GM23248 (cell line): ENCODE results near the gene FHL2. TPM values are rescaled to one million over a fixed set of nuclear protein-coding genes. Genes with fewer than 3 reads are reported as not detected.
"Not testable (repeated sequence)": the region's sequence is repeated elsewhere in the genome, so short reads cannot be mapped to it uniquely, and the experiment has no call there.

ENCODE experiments used
- DNase-seq: peaks from one replicate; pipeline ENCODE4 v3.0.0-alpha.2; 2015
- H2AFZ ChIP-seq: fragments of 200-600 bp; sonication (generic); 2 replicates; pipeline ENCODE4 v1.6.1; 2016; ENCODE audit warnings: antibody characterized with exemption
- H3F3A ChIP-seq: fragments of 200-600 bp; sonication (generic); 2 replicates; pipeline ENCODE4 v1.6.1; 2016; ENCODE audit warnings: mild to moderate bottlenecking, antibody characterized with exemption, mixed run types; ENCODE audit not compliant: insufficient read depth
- H3K27ac ChIP-seq: fragments of 200-600 bp; sonication (generic); 2 replicates; pipeline ENCODE4 v1.5.1; 2016; ENCODE audit warnings: mild to moderate bottlenecking
- H3K27me3 ChIP-seq: fragments of 200-600 bp; sonication (generic); replicated peaks from 2 replicates; pipeline ENCODE4 v1.6.1; 2016; ENCODE audit warnings: mild to moderate bottlenecking; ENCODE audit not compliant: insufficient read depth
- H3K36me3 ChIP-seq: fragments of 200-600 bp; sonication (generic); 2 replicates; pipeline ENCODE4 v1.6.1; 2016; ENCODE audit warnings: low read depth, mild to moderate bottlenecking
- H3K4me1 ChIP-seq: fragments of 200-600 bp; sonication (generic); 2 replicates; pipeline ENCODE4 v1.6.1; 2016; ENCODE audit warnings: mild to moderate bottlenecking; ENCODE audit not compliant: insufficient read depth
- H3K4me2 ChIP-seq: fragments of 200-600 bp; sonication (generic); one replicate; pipeline ENCODE4 v1.6.1; 2016; ENCODE audit warnings: mild to moderate bottlenecking; ENCODE audit not compliant: unreplicated experiment
- H3K4me3 ChIP-seq: fragments of 200-600 bp; sonication (generic); 2 replicates; pipeline ENCODE4 v1.5.1; 2016; ENCODE audit warnings: mild to moderate bottlenecking
- H3K79me2 ChIP-seq: fragments of 200-600 bp; sonication (generic); 2 replicates; pipeline ENCODE4 v1.6.1; 2016; ENCODE audit warnings: mild to moderate bottlenecking; ENCODE audit not compliant: insufficient read depth
- H3K9ac ChIP-seq: fragments of 200-600 bp; sonication (generic); 2 replicates; pipeline ENCODE4 v1.6.1; 2016; ENCODE audit warnings: mild to moderate bottlenecking
- H3K9me2 ChIP-seq: fragments of 200-600 bp; sonication (generic); 2 replicates; pipeline ENCODE4 v1.6.1; 2016; ENCODE audit warnings: mixed run types, mild to moderate bottlenecking, moderate library complexity; ENCODE audit not compliant: insufficient read depth
- H3K9me3 ChIP-seq: fragments of 200-600 bp; sonication (generic); one replicate; pipeline ENCODE4 v1.6.1; 2017; ENCODE audit warnings: low read depth
- H4K20me1 ChIP-seq: fragments of 200-600 bp; sonication (generic); 2 replicates; pipeline ENCODE4 v1.6.0; 2016; ENCODE audit not compliant: insufficient read depth
- EZH2 ChIP-seq: fragments of 200-600 bp; sonication (generic); IDR thresholded peaks from 2 replicates; pipeline ENCODE4 v1.6.1; 2018; ENCODE audit warnings: antibody characterized with exemption, mild to moderate bottlenecking; ENCODE audit not compliant: insufficient read depth, poor library complexity, severe bottlenecking
- EZH2phosphoT487 ChIP-seq: fragments of 200-600 bp; sonication (generic); IDR thresholded peaks from 2 replicates; pipeline ENCODE4 v1.6.1; 2018; ENCODE audit warnings: antibody characterized with exemption, moderate library complexity, mild to moderate bottlenecking, low read depth; ENCODE audit not compliant: insufficient read depth
- WGBS, 2 experiments: methylation state at CpG; one replicate each; pipeline ENCODE4 v1.1.6; 2015 to 2017; ENCODE audit warnings: low lambda C conversion rate in 2 of 2, low coverage in 1 of 2; ENCODE audit errors: missing lambda C conversion rate in 2 of 2; 5-methylcytosine and 5-hydroxymethylcytosine counted together
- in situ Hi-C: fragments of 300-500 bp; cut with MboI; formaldehyde crosslinking; loops from 2 replicates; pipeline ENCODE4 v1.15.0; 2020
- polyA plus RNA-seq: library from polyadenylated mRNA; unstranded; fragments of >200 nt; fragmentation: Nextera tagmentation; extraction: Ambion mirVana; gene quantifications from 2 replicates; pipeline ENCODE4 v1.2.1, GENCODE V29; 2016
- total RNA-seq: library from RNA; depleted of rRNA; stranded (reverse); fragments of >200 nt; shearing (Covaris generic); gene quantifications from 2 replicates; pipeline ENCODE4 v1.2.3, GENCODE V29; 2014

The FHL2 gene
- total and polyA plus RNA-seq, 2 experiments from 2014 or later, result 404 to 598 TPM

DNA sequence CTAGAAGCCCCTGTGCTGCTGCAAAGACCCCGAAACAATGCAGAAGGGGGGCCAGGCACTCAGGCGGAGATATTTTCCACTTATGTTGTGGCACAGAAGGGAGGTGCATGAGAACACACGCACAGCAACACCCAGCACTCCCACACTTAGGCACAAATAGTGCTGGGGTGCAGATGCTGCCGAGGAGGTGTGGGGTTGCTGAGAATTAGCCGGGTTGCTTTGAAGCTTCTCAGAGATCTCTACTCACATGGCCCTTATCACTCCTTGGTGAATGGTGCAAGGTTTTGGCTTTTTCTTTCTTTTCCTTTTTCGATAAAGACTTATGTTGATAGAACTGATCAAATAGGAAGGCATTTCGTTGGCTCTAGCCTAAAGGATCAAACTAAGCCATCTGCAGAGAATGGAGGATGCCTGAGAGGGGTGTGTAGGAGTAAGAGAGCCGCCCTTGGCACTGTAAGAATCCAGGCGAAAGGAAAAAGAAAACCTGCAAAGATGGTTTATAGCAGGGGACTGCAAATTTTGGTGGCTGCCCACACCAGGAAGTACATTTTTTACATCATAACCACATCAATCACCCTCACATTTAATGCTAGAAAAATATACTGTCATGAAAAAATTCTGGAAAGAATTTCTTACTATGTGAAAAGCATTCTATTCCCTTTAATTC is 27.9 kb upstream of the FHL2 start:
- Histone ChIP-seq H2AFZ (no peak overlapping the region), H3K9me2 (no peaks in the 10 kb centered on the region), H3K4me1 (no peaks in the 10 kb centered on the region), H3K79me2 (no peaks in the 10 kb centered on the region), H4K20me1 (no peaks in the 10 kb centered on the region), H3K4me2 (no peak overlapping the region), H3K36me3 (no peaks in the 10 kb centered on the region), H3K4me3 (no peak overlapping the region), H3F3A (no peaks in the 10 kb centered on the region), H3K9ac (no peak overlapping the region), H3K27ac (no peak overlapping the region), H3K27me3 (no peaks in the 10 kb centered on the region), H3K9me3 (no peaks in the 10 kb centered on the region)
- 72 to 73% methylated on average over 9 of the region's 9 CpGs for whole genome bisulfite sequencing, 2 experiments
- in situ Hi-C loops, result no loop called here
- TF ChIP-seq EZH2 (no peak), EZH2phosphoT487 (no peak)
- no peak for DNase-seq

DNA sequence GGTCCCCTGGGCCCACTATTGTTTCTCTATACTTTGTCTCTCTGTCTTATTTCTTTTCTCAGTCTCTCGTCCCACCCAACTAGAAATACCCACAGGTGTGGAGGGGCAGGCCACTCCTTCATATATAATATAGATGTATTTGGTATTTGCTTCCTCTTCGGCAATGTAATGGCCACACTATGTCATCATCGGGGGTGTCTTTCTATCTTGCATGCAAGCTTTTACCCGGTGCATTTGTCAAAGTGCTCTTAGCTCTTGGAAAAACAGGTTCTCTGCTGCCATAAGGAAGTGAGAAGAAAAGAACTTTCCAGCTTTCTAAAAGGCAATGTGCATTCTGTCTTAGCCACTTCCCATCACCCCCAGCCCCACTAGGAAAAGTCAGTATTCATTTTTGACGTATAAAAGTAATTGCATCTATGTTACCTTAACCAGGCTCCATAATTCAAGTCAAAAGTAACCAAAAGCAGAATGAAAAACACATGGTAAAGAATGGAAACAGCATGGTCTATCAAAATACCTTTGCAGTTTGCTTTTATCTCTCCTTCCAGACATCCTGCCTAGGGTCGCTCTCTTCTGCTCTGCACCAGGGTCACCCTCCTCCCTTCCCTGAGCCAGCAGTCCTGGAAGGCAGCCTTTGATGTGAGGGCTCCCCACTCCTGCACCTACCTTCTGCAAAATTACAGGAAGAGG is 27.2 kb upstream of the FHL2 start:
- Histone ChIP-seq H3F3A (no peaks in the 10 kb centered on the region), H3K27me3 (0 out of 2 replicates have a peak, but pooled peaks cover 7% of the 10 kb centered on the region), H3K36me3 (no peaks in the 10 kb centered on the region), H3K9me2 (no peaks in the 10 kb centered on the region), H3K4me3 (no peak overlapping the region), H2AFZ (no peak overlapping the region), H3K27ac (no peak overlapping the region), H3K9ac (no peak overlapping the region), H3K9me3 (no peaks in the 10 kb centered on the region), H3K4me2 (no peak overlapping the region), H3K4me1 (no peaks in the 10 kb centered on the region), H4K20me1 (no peaks in the 10 kb centered on the region), H3K79me2 (no peaks in the 10 kb centered on the region)
- DNase-seq, result no peak
- WGBS, 2 experiments, result 69 to 74% methylated on average over 6 of the region's 6 CpGs
- in situ Hi-C loops, result no loop called here
- TF ChIP-seq EZH2phosphoT487 (no peak), EZH2 (no peak)

DNA sequence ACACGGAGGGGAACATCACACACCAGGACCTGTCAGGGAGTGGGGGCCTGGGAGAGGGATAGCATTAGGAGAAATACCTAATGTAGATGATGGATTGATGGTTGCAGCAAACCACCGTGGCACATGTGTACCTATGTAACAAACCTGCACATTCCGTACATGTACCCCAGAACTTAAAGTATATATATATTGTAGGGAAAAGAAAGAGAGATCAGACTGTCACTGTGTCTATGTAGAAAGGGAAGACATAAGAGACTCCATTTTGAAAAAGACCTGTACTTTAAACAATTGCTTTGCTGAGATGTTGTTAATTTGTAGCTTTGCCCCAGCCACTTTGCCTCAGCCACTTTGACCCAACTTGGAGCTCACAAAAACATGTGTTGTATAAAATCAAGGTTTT is 26.0 kb upstream of the FHL2 start:
- H2AFZ ChIP-seq, in situ Hi-C loops, H3F3A ChIP-seq, H3K27ac ChIP-seq, H3K4me3 ChIP-seq, DNase-seq, H3K4me2 ChIP-seq, H3K36me3 ChIP-seq, H3K9me3 ChIP-seq, H3K9ac ChIP-seq, H3K4me1 ChIP-seq, H4K20me1 ChIP-seq, H3K27me3 ChIP-seq, H3K9me2 ChIP-seq, H3K79me2 ChIP-seq: not testable (repeated sequence)
- WGBS, 2 experiments, result 52 to 60% methylated on average over 3 of the region's 3 CpGs

DNA sequence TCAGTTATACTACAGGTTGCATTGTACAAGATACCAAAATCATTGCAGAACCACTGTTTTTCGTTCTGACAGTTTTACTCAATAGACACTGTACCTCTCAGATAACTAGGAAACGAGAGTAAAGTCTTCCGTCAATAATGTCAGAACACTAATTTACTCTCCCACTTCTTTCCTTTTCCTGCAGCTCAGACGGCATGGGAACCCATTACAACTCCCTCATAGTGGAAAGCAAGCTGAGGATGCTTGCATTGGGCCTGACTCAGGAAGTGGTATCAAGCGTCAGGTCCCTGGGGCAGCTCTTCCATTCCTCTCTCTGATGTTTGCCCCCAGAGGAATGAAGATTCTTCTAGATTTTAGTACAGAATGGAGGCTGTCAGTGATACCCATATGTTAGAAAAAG is 23.9 kb upstream of the FHL2 start:
- TF ChIP-seq EZH2 (no peak), EZH2phosphoT487 (no peak)
- Histone ChIP-seq H3K27me3 (0 out of 2 replicates have a peak, but pooled peaks cover 7% of the 10 kb centered on the region), H3K4me1 (peaks cover 2% of the 10 kb centered on the region), H3K79me2 (no peaks in the 10 kb centered on the region), H3K9me3 (no peaks in the 10 kb centered on the region), H3K9me2 (no peaks in the 10 kb centered on the region), H3K27ac (no peak overlapping the region), H2AFZ (no peak overlapping the region), H4K20me1 (no peaks in the 10 kb centered on the region), H3K36me3 (no peaks in the 10 kb centered on the region), H3K4me2 (no peak overlapping the region), H3F3A (no peaks in the 10 kb centered on the region), H3K4me3 (no peak overlapping the region), H3K9ac (no peak overlapping the region)
- DNase-seq, result no peak
- WGBS, 2 experiments, result 65 to 66% methylated on average over 5 of the region's 5 CpGs
- in situ Hi-C loops, result no loop called here

DNA sequence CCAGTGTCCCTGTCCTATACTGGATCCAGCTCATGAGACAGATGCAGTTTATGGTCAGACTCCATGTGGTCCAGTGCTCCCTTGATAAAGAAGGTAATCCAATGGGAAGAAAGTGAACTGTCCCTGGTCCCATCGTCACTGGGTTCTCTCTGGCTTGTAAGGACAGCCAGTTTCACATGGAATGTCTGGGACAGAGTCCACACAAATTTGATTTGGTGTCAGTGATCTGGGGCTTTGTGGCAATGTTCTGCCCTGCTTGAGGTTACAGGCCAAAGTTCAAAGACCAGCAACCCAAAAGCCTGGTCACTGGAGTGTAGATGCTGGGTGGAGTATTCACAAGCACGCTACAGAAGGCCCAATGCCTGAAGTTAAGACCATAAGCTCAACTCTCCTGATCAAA is 22.2 kb upstream of the FHL2 start:
- Histone ChIP-seq H3K27me3 (0 out of 2 replicates have a peak, but pooled peaks cover 7% of the 10 kb centered on the region), H3K4me3 (no peak overlapping the region), H2AFZ (no peak overlapping the region), H3K9ac (no peak overlapping the region), H3F3A (no peaks in the 10 kb centered on the region), H3K4me1 (peaks cover 5% of the 10 kb centered on the region), H3K9me3 (no peaks in the 10 kb centered on the region), H3K36me3 (no peaks in the 10 kb centered on the region), H3K27ac (no peak overlapping the region), H4K20me1 (no peaks in the 10 kb centered on the region), H3K79me2 (no peaks in the 10 kb centered on the region), H3K4me2 (no peak overlapping the region), H3K9me2 (no peaks in the 10 kb centered on the region)
- TF ChIP-seq EZH2phosphoT487, result no peak
- TF ChIP-seq EZH2, result no peak
- DNase-seq, result no peak
- in situ Hi-C loops, result no loop called here
- WGBS, 2 experiments, result 86 to 90% methylated on average over 2 of the region's 2 CpGs
